ENCODE results near the gene C8G. TPM values are rescaled to one million over a fixed set of nuclear protein-coding genes. Genes with fewer than 3 reads are reported as not detected.
A peak's percentile ranks its signal among the peaks of the same experiment; 100 is the strongest.

The C8G gene
- total and polyA plus RNA-seq, 2 of the 8 experiments (the other 6 are each of a cell fraction or from before 2014, with no cell fraction given) = 0.62 to 0.80 TPM

DNA sequence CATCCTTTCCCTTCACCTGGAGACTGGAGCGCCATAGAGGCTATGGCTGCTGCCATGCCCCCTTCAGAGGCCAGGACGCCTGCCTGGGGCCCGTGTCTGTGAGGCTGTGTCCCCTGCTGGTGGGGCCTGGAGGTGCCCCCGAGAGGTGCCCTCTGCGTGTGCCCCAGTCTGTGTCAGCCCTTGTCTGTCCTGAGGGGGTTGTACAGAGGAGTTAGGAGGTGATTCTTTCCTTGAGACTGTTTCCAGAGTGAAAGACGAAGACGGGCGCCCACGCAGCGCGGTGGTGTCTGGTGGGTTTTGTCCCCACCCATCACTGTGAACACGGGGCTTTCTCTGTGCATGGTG lies 34.2 kb upstream of the C8G start:
- Histone ChIP-seq H3K79me1 (ENCODE audit: low read depth, low read length) (peaks cover 5% of the 10 kb centered on the region), H3K4me1 (replicated peaks in 1 of 4; ENCODE audit: control insufficient read depth in 3 of 4, insufficient read depth in 4 of 4, low read length in 3 of 4) (no peaks in the 10 kb centered on the region), H4K91ac (replicated peaks; ENCODE audit: insufficient read length, low read length) (no peak overlapping the region), H3K79me2 (ENCODE audit: control insufficient read depth in 1 of 2, insufficient read depth in 2 of 2, low read length in 2 of 2) (no peaks in the 10 kb centered on the region; a peak in 1 of 4 replicates), H2BK5ac (ENCODE audit: low read depth, low read length) (no peak overlapping the region), H3K36me3 (ENCODE audit: control insufficient read depth in 2 of 4, insufficient read depth in 4 of 4, low read length in 3 of 4) (peaks cover 6 to 44% (median 25%) of the 10 kb centered on the region in 4 experiments; a peak in 6 of 8 replicates), H3K27me3 (replicated peaks in 1 of 4; ENCODE audit: control insufficient read depth in 3 of 4, extremely low read depth in 1 of 4, insufficient read depth in 3 of 4, low read length in 3 of 4) (no peaks in the 10 kb centered on the region), H3K56ac (replicated peaks; ENCODE audit: insufficient read length, low read depth, low read length) (no peak overlapping the region), H3K9ac (replicated peaks in 1 of 4; ENCODE audit: extremely low read depth in 1 of 4, low read depth in 3 of 4, low read length in 3 of 4) (no peak overlapping the region), H2BK120ac (replicated peaks; ENCODE audit: low read depth, low read length) (no peak overlapping the region), H3K23ac (ENCODE audit: insufficient read length) (no peak overlapping the region), H3K27ac (ENCODE audit: low read depth, low read length) (no peak overlapping the region), H3K23me2 (ENCODE audit: low read depth, low read length) (no peaks in the 10 kb centered on the region), H3K9me3 (ENCODE audit: insufficient read depth in 2 of 2, low read depth in 1 of 2, low read length in 1 of 2) (no peaks in the 10 kb centered on the region), H3K18ac (ENCODE audit: extremely low read depth, low read length) (no peak overlapping the region), H2BK20ac (ENCODE audit: low read length) (no peak overlapping the region), H2BK15ac (ENCODE audit: low read length) (no peak overlapping the region), H4K20me1 (replicated peaks in 1 of 2; ENCODE audit: control insufficient read depth in 1 of 2, insufficient read depth in 2 of 2, low read length in 2 of 2) (peaks cover 6 to 18% of the 10 kb centered on the region in 2 experiments), H2AFZ (ENCODE audit: low read length) (no peak overlapping the region), H3K14ac (ENCODE audit: insufficient read length) (no peak overlapping the region), H4K5ac (ENCODE audit: insufficient read length, low read depth, low read length) (no peak overlapping the region), H3K4me2 (ENCODE audit: insufficient read depth in 1 of 2, low read depth in 2 of 2, low read length in 2 of 2) (no peak overlapping the region), H3K4ac (replicated peaks; ENCODE audit: insufficient read length, low read depth, low read length) (no peak overlapping the region), H2BK12ac (ENCODE audit: low read depth, low read length) (no peak overlapping the region), H2AK5ac (ENCODE audit: low read depth, low read length) (no peak overlapping the region), H4K8ac (ENCODE audit: extremely low read depth, insufficient read depth, low read length) (no peak overlapping the region), H3K4me3 (ENCODE audit: extremely low read depth in 1 of 4, insufficient read depth in 2 of 4, low read depth in 3 of 4, low read length in 4 of 4) (no peak overlapping the region)
- no peak for DNase-seq (ENCODE audit: low read depth in 1 of 2, low spot score in 2 of 2)
- ChIA-PET POLR2A (ENCODE audit: partially characterized antibody) (interaction anchor here (1.8 kb wide), 1 partner anchor 13 kb away, joined by 6 read pairs; no protein-coding TSS in a partner anchor), CTCF (ENCODE audit: partially characterized antibody) (interaction anchor here (0.8 to 2.5 kb wide), 5 partner anchors 8 to 123 kb away, joined by 3 to 8 read pairs (median 3); no protein-coding TSS in a partner anchor)
- FAIRE-seq = no peak
- TF ChIP-seq TAF7 (optimal IDR thresholded peaks at IDR 0.05; ENCODE audit: borderline replicate concordance, low read depth, low read length) = no peak
- TF ChIP-seq, protein P1, sequence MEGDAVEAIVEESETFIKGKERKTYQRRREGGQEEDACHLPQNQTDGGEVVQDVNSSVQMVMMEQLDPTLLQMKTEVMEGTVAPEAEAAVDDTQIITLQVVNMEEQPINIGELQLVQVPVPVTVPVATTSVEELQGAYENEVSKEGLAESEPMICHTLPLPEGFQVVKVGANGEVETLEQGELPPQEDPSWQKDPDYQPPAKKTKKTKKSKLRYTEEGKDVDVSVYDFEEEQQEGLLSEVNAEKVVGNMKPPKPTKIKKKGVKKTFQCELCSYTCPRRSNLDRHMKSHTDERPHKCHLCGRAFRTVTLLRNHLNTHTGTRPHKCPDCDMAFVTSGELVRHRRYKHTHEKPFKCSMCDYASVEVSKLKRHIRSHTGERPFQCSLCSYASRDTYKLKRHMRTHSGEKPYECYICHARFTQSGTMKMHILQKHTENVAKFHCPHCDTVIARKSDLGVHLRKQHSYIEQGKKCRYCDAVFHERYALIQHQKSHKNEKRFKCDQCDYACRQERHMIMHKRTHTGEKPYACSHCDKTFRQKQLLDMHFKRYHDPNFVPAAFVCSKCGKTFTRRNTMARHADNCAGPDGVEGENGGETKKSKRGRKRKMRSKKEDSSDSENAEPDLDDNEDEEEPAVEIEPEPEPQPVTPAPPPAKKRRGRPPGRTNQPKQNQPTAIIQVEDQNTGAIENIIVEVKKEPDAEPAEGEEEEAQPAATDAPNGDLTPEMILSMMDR (IDR thresholded peaks at IDR 0.05; ENCODE audit: control extremely low read depth in 1 of 3, insufficient read depth in 1 of 3, low read depth in 1 of 3, low read length in 3 of 3) = peak in 2 of 3 experiments; percentile 15 to 30; a peak in 2 of 4 replicates
- TF ChIP-seq JUN (IDR thresholded peaks at IDR 0.05; ENCODE audit: low read depth, low read length) = no peak
- 96% methylated on average over 12 of the region's 12 CpGs; no CpG with 5 or more reads in 1 of the 2 experiments for WGBS, 2 experiments (ENCODE audit: extremely low coverage in 1 of 2, insufficient coverage in 1 of 2, insufficient read length in 1 of 2, insufficient replicate concordance in 2 of 2, low coverage in 1 of 2, low lambda C conversion rate in 2 of 2, missing lambda C conversion rate in 1 of 2)
